Measurements from ENCODE around the gene SOWAHA.

SOWAHA gene

DNA sequence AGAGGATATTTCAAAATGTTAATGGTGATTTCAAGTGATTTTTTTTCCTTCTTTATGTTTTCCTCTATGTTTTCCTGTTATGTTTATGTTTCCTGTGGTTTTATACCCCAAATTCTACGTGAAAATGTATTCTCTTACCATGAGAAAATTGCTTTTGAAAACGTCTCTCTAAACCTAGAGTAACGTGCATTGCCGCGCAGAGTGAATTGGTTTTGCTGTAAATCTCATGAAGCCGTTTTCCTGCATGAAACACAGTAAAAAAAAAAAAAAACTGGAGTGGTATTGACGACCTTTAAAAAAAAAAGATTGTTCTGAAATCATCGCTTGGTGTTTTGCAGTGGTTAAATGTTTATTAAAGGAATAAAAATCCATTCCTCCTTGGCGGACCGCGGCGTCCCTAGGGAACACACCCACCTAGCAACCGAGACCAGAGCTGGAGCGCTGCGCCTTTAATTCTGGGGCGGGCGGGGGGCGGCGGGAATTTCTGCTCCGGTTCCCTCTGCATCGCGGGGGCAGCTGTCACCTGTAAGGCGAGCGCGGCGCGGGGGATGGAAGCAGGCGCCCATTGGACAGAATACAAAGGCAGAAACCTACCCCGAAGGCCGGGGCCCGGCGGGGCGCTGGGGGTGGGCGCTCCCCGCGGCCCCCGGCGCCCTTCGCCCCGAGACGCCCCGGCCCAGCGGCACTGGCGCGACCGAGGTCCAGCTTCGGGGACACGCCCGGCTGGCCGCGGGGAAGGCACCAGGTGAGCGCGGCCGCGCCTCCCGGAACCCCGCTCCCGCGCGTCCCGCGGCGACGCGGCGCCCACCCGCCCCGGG lies at the start of gene SOWAHA:
TSS of gene SOWAHA (plus strand) at position 522 of the 818 bp plus-strand sequence. CDS start 320 bp downstream, outside the sequence.
- DNase-seq: no peak

DNA sequence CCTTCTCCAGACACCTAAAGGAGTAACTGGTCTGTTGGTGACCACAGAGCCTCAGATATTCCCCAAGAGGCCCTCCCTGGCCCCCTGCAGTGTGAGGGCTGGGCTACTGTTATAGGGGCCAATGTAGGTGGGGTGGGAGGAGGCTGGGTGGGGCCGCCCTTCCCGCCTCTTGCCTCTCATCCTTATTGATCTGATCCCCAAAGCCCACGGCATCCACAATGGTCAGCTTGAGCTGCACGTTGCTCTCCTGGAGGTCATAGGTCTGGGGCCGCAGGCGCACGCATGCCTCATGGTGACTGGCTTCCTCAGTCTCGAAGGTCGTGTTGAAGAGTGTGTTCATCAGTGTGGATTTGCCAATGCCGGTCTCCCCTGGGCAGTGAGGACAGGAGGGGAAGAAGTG lies 49.1 kb upstream of the SOWAHA start:
- no peak for DNase-seq

DNA sequence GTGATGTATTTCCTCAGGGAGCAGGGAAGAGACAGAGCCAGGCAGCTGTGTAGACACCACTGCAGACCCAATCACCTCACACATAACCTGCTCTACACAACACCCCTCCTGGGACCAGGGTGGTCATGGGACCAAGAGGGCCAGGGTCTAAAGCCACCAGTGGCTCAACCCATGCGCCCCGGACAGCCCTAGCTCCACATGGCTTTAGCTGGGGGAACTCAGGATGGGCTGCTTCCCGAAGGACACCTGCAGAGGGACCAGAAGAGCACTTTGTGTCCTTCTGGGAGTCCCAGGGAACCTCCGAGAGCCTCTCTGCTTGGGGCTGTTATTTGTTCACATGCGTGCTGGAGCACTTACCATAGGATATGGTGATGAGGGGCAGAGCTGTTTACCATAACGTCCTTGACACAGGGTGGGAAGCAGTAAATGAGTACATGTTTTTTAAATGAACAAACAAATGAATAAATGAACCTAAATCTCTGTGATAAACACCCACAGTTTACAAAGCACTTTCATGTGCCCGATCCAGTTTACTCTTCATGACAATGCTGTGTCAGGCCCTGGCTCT lies 48.3 kb upstream of the SOWAHA start:
- no peak for DNase-seq

DNA sequence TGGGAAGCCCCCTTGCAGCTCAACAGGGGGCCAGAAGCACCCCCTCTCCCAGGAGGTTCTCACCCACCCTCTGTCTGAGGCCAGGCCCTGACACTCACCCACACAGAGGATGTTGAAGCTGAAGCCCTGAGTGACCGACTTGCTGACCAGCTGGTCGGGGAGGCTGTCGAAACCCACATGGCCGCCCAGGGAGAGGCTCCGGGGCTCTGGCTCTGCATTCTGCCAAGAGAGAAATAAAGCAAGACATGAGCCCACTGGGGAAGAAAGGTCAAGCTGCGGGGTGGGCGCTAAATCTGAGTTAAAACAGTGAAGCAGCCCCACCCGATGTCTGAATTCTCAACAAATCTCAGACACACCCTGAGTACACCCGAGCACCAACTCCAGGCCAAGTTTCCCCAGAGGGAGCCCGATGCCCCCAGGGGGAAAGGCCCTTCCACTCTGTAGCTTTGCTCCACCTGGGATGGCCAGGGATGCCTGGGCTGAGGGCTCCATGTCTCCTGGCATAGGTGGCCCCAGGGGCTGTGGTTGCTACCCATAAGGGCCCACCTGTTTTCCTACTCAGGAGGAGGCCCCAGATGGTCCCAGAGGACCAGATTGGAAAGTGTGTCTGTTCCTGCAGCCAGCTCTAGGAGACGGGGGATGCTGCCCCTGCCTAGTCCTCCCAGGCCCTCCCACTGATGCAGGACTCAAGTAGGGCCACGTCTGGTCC lies 47.6 kb upstream of the SOWAHA start:
- no peak for DNase-seq

DNA sequence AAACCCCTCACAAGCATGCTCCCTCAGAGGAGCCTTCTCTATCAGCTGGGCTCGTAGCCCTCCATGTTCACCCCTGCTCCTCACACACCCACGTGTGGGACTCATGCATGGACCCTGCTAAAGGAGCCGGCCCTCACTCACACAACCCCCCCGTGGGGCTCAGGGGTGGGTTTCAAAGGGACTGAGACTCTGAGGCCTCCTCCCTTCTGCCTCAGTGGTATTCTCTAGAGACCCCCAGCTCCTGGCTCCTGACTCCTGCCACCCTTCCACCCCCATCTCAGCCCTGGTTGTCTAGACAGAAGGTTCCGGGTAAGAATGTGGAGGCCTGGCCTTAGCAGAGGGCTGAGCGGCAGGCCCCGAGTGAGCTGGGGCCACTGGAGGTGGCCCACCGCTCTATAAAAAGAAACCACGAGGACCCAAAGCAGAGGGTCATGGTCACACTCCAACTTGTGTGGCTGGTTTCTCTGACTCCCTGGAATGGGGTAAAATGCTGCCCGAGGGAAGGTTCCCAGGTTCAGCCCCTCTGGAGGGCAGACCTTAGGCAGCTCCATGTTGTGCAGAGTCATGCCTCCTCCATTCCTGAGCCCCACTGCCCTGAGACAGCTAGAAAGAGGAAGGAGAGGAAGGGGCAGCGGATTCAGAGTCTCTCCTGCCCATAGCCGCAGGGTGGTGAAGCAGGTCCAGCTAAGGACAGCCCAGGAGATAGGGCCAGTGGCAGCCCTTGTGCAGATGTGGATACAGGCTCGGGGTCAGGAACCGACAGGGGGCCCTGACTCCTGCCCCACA lies 46.9 kb upstream of the SOWAHA start:
- no peak for DNase-seq

DNA sequence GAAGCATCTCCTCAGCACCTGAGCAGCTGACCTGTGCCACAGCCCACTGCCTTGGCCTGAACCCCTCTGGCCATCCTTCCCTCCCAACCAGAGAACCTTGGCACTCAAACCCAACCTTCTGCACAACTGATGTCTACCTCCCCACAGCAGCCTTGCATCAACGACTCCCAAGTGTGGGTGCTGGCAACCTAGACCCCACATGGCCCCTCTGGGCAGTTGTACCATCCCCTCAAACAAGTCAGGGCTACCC lies 46.4 kb upstream of the SOWAHA start:
- no peak for DNase-seq

DNA sequence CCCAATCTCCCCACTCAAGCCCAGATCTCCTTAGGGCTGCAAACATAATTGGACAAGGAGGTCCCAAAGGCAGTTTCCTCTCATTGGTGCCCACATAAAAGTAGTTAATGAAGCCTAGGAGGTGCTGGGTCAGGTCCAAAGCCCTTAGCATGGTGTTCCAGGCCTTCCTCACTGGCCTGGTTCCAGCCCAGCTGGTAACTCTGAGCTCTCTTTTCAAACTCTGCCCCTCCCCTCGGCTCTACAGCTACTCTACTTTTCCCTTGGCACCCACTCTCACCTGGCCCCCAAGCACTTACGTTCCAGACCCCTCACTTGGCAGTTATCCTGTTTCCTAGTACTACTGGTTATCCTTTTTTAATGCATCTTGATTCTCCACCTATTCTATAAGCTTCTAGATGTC lies 46.0 kb upstream of the SOWAHA start:
- DNase-seq: no peak

DNA sequence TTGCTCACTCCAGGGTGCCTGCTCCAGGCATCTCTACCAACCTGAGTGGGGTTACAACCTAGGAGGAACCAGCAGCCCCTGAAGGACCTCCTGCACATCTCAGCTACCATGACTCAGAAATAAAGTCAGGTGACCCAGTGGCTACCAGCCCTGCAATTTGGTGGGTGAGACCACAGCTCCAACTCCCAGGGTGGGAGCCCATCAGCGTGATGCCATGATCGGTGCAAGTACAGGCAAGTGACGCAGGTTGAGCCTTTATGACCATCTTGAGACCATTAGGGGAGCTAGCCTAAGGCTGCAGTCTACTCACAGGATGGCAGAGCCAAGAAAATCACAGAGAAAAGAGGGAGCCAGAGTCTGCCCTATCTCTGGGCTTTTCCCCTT lies 44.6 kb upstream of the SOWAHA start:
- DNase-seq: no peak

DNA sequence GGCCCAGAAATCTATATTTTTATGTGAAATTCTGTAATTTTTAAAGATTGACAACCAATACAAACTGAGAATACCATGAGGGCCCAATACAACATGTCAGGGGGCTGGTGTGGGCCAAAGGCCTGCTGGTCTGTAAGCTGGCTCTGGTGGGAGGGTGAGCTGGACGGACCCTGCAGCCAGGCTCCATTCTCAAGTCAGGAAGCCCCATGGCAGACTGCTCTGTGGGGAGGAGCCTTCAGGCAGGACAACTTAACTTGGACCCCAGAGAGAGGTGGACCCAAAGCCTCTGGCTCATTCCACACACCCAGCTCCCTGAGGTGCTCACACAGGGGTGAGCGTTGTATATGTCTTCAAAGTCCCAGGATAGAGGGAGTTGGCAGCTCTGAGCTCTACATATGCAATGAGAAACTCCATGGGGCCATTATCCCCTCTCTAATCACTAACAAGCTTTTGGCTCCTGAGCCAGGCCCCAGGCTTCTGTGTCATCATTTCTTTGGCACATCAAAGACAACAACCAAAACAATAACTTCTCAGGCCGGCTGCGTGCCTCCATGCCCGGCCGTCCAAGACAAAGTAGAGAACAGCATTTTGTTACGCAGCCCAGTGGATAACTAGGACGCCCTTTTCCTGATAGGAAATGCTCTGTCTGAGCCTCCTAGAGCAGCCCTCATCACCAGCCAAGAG lies 42.5 kb upstream of the SOWAHA start:
- DNase-seq: no peak

DNA sequence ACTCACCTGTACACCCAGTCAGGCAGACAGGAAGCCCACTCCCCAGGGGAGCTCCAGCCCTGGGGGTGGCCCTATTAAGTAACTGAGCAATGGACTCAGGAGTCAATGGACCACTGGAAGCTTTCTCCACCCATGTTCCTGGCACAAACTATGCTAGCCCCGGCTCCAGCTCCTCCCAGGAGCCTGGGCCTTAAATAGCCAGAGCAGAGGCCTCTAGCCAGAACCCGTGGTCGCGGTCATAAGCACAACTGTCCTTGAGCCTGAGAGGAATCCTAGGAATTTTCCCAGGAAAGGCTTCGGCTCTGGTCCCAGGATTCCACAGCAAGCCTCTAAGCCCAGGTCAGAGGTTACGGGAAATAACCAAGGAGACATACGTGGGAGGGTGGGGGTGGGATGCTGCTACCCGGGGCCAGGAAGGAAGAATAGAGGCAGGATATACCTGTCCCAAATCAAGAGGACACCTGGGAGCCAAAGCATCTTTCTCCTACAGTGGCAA lies 41.6 kb upstream of the SOWAHA start:
- peak; percentile 64 for DNase-seq

DNA sequence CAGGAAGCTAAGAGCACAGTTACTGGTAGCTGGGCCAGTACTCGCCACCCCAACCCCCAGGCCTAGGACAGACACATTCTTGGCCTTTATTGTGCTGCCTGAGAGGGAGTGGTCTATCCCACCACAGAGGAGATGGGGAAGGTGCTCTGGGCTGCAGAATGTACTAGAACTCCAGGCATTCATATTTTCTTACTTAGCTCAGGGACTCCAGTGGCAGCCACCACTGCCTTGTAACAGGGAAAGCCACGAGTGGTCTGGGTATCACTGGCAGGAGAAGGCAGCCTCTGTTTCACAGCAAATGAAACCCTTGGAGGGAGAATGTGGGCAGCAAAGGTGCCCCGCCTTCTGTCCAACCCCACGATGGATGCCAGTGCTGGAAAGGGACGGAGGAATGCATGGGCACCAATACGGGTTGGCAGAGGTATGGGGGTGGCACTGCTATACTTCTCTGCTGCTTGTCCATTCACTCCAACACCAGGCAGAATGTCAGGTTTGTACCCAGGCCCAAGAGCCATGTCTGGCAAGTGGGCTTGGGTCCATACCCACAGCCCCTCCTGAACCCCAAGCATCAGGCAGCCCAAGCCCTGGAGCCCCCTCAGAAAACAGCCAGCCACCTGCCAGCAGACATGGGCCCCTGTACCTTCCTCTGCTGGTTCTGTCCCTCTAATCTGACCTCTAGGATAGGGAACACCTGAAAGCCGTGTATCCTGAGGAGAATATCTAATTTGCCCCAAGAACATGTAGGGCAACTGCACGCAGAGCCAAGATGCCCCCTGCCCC lies 40.6 kb upstream of the SOWAHA start:
- no peak for DNase-seq

DNA sequence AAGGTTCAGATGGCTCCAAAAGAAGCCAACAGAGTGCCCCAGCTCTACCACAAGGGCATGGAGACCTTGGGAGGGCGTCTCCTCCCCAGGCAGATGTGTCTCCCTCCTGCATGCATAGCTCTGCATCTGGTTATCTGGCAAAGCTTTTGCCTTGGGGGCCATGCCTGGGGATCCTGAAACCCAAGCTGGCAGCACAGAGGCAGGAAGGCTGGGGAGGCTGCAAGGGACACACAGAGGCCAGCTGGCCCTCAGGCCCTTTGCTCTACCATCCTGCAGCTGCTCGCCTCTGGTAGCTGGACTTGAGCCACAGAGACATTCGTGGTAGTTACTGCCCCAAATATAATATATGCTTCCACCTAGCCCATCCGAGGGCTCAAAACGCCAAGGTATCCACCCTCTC lies 40.0 kb upstream of the SOWAHA start:
- DNase-seq: no peak

DNA sequence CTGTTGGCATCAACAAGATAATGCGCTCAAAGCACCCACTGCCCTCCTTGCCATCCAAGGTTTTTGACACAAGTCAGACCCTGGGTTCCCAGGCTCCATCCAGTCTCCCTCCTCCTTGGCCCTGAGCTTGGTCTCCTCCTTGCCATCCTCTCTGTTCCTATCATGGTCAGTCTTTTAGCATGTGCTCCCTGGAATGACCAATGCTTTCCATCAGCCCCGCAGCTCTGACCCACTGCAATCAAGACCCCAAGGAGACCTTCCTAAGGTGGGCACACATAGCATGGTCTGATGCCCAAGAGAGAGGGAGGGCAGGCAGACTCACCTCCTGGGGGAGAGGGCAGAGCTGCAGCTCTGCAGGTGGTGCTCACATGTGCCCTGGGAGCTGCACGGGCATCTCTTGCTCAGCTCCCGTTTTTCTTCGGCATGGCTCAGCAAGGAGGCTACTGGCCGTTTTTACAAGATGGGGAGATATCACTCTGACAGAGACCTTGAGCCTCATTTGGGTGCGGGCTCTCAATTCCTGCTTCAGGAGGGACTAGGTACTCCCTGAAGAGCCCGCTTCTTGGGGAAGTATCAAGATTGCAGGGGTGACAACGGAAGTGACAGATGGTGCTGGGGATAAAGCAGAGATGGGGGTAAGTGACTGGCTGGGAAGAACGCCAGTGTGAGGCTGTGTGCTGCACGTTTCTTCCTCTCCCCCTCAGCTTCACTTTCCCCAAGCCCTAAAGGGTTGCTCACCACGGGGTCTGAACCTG lies 39.3 kb upstream of the SOWAHA start:
- DNase-seq: no peak

DNA sequence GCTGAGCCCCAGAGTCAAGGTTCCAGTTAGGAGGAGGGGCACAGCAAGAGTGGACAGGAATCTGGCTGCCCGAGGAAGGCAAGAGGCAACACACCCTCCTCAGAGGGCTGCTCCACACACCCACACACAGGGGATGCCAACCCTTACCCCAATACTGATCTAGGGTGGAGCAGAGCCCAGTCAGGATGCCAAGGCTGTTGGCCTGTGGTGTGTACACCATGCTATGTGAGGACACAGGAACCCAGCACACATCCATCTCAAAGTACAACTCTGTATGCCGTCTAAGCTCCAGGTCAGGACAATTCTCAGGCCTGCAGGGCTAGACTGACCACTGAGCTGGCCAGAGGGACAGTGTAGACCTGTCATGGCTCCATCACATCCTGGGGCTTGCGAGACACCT lies 38.7 kb upstream of the SOWAHA start:
- no peak for DNase-seq

DNA sequence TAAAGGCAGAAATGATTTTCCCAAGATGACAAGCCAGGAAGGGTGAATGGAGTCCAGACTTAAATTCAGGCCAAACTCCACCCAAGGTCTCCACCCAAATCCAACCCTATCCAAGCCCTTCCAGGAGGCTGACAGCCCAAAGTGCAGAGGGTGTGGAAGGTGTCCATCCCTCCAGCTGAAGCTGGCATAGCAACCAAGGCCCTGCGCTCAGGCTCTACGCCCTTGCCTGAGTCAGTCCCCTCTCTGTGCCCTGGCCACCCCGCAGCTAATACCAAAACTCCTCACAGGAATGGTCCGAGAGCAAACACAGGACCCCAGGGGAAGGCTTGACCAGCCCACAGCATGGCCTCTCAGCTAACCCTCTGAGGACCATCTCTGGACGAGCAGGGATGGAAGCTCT lies 38.2 kb upstream of the SOWAHA start:
- DNase-seq: no peak

DNA sequence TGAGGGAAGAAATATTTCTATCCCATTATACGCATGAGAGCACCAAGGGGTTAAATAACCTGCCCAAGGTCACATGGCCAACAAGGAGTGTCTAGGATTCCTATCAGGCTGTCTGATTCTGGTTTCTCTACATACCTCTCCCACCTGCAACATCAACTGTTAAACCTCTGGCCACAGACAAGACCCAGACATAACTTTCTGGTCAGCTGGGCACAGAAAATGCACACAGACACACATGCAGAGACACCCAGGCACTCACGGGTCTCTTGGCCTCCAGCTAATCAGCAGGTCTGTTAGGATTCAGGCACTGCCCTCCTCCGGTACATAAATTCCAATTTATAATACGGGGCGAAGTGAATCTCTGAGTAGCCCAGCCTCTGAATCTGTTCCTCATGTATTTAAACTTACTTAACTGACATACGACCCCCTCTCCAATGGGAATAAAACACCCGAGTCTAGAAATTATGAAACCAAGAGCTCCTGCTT lies 37.6 kb upstream of the SOWAHA start:
- DNase-seq: no peak

DNA sequence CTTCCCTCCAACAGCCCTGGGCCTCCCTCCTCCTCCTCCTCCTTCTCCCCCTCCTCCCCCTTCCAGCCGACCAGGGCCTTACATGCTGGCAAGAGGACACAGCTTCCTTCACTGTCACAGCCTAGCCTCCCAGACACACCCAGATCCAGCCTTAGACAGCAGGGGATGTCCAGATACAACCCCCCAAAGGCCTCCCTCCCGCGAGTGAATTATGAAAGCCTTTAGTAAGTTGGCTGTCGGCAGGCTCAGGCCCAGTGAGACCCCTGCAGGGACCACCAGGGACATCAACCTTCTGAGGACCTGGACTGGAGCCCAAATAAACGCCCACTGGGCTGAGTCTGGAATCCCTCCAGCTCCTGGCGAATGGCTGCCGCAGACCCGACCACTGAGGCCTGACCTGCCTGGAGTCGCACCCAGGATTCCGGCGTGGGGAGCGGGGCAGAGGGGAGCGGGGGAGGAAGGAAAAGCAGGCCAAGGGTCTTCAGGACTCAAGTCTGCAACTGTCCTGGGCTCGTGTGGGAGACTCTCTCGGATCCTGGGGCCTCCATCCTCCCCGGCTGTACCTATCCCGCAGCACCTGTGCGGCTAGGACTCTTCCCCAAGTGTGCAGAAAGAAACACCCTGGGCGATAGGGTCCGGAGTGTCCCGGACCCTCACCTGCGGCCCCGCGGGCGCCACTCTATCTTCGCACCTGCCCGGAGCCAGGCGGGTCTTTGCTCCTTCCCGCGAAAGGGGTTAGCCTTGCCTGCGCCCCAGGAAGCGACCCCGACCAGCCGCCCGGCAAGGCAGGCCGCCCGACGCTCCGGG lies 36.8 kb upstream of the SOWAHA start:
- DNase-seq: peak; percentile 49

DNA sequence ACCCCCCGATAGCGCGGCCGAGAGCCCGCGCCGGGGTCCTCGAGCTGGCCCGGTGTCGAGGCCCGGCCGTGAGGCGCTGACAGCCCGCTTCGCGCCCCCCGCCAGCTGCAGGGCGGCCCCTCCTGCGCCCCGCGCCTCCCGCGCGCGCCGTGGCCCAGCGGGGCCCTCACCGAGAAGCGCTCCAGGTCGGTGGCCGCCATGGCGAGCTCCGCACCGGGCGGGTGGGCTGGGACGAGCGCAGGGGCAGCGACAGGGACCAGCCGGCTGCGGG lies 36.2 kb upstream of the SOWAHA start:
- DNase-seq: no peak

DNA sequence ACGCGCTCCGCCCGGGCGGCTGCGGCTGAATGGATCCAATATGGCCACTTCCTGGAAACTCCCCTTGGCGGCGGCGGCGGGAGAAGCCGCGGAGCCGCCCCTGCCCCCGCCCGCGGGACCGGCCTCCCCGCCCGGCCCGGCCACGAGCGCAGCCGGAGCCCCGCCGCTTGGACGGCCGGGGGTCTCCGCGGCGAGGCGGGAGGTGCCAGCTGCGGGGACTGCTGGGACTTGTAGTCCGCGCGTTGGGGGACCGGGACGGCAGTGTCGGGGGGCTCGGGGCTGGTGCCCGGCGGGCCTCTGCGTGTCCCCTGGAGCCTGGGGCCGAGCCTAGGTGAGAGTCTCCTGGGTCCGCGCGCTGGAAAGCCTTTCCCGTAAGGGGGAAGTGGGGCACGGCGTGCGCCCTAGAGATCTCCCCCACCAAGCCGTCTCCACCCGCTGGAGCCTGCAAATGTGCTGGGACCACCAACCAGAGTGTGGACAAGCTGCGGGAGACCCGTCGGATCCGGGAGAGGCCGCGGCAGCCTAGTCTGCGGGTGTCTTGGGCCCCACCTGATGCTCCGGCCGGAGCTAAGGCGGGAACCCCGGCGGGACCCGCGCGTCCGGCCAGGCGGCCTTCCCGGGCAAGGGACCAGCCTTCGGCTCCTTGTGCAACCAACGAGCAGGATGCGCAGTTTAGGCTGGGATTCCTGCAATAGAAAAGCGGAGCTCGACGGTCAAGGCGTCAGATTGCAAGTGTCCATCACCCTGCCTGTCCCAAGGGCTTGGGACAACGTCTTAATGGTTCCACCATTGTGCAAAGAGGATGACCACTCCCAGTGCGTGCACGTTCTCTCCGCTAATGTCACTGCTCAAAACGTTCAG lies 35.7 kb upstream of the SOWAHA start, which contains the start of gene SEPTIN8:
TSS of gene SEPTIN8 (minus strand) at position 31 of the 861 bp plus-strand sequence. CDS start 102 bp downstream, outside the sequence.
- peak; percentile 54 for DNase-seq
